Activated CD4-positive, alpha-beta T cell treated with anti-CD3 and anti-CD28 coated beads for 1 hour (primary cell): ENCODE measurements around the gene GATA5.
"Not testable (repeated sequence)": the region's sequence is repeated elsewhere in the genome, so short reads cannot be mapped to it uniquely, and the experiment has no call there.

Experiments
- DNase-seq: peaks from one replicate; pipeline ENCODE4 v3.0.0-alpha.2; 2020

Gene GATA5

GRCh38 chr20:62427172-62428001 lies 48.4 kb downstream of the GATA5 start, which contains the start of gene RBBP8NL:
Gene RBBP8NL (minus strand): TSS chr20:62427539. CDS start chr20:62419647, 7,892 bp downstream.
- no peak for DNase-seq

GRCh38 chr20:62426699-62427131 lies 49.1 kb downstream of the GATA5 start:
- DNase-seq: no peak

DNA sequence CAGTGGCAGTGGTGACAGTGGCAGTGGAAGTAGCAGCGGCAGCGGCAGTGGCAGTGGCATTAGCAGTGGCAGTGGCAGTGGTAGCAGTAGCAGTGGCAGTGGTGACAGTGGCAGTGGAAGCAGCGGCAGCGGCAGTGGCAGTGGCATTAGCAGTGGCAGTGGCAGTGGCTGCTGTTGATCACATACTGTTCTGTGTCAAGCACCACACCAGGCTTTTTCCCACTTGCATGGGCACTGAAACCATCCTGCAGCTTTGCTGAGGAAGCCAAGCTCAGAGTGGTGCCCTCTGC lies 49.8 kb downstream of the GATA5 start:
- DNase-seq: not testable (repeated sequence)

DNA sequence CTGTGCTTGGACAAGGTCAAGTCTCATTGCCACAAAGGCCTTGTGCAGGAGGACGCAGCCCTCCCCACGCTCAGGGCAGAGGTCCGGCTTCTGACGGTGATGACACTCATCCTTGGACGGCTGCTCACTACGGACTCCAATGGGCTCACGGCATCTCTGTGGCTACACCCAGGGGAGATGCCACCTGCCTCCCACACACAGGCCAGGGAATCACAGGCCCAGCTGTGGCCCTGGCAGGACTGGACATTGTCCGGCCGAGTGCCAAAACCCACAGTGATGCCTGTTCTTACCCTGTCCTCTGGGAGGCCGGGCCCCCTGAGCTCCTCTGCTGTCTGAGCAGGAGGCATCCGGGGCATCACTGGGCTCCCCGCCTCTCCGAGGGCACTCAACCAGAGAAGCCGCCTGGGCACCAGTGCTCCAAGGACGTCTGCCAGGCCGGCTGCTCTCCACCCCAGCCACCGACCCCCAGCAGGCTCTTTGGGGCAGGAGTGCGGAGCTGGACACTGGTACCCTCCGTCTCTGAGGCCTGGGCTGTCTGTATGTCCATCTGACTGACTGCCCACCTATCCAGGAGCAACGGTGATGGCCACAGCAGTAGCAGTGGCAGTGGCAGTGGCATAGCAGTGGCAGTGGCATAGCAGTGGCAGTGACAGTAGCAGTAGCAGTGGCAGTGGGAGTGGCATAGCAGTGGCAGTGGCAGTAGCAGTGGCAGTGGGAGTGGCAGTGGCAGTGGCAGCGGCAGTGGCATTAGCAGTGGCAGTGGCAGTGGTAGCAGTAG lies 50.3 kb downstream of the GATA5 start:
- no peak for DNase-seq

- DNase-seq: no peak
Observed at GRCh38 chr20:62424249-62425107, 51.3 kb downstream of the GATA5 start.

DNA sequence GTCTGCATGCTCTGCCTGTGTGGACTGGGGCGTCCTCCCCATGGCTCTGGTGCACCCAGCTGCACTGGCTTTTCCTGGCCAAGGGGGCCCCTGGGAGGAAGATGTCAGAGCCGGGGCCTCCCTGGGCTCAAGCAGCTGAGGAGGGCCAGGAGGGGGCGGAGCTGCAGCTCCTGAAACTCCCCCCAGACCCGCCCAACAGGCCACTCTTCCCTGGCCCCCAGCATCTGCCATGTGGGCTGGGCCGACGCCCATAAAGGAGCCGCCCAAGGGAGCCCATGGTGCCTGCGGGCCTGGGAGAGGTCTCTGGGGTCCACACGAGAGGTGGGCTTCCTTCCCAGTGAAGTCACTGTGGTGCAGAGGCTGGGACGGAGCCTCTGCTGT lies 52.5 kb downstream of the GATA5 start:
- no peak for DNase-seq

DNA sequence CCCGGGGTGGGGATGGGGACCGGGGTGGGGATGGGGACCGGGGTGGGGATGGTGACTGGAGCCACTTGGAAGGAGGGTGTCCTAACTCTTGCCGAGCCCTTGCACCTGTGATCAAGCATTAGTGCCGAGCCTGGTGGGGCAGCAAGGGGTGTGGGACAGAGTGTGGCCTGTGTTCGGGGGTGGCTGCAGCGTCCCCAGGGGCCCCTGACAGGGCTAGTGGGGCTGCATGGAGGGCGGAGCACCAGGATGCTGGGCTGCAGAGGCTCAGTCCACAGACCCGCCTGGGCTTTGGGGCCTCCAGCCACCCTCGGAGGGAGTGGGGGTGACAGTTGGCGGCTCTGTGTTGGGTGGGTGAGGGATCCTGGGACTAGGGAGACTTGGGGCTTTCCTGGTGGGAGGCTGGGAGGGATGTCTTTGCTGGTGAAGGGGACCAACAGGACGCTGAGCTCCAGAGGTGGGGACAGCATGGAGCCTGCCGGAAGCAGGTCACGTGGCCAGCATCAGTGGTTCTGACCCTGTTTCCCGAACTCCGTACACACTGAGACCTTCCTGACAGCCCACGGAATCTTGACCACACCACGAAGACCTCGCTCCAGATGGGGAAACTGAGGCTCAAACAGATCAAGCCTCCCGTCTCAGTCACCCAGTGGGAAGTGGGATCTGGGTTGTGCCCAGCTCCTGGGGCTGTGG lies 53.0 kb downstream of the GATA5 start:
- DNase-seq: no peak

- no peak for DNase-seq
Observed at GRCh38 chr20:62421716-62421990, 54.1 kb downstream of the GATA5 start.

DNA sequence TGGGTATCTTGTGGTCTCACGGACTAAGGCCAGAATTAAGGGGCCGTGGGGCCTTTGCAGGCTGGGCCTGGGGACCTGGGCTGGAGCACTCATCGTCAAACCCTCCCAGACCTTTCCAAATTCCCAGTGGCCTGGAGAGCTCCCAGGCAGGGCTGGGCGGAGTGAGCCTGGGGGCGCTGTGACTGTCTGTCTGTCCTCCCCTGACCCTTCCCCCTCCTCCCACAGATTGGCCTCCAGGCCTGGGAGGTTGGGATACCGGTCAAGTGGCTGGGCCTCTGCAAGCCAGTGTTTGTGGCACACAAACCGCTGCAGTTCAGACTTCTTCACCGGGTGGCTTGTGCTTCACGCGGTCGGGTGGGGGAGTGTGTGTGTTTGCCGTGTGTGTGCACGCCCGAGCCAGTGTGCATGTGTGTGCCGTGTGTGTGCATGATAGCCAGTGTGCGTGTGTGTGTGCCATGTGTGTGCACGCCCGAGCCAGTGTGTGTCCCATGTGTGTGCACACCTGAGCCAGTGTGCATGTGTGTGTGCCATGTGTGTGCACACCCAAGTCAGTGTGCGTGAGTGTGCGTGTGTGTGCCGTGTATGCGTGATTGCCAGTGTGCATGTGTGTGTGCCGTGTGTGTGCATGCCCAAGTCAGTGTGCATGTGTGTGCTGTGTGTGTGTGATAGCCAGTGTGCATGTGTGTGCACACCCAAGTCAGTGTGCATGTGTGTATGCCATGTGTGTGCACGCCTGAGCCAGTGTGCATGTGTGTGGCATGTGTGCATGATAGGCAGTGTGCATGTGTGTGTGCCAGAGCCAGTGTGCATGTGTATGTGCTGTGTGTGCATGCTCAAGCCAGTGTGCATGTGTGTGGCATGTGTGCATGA lies 54.7 kb downstream of the GATA5 start:
- DNase-seq: no peak

- no peak for DNase-seq
Observed at GRCh38 chr20:62419759-62420158, 56.0 kb downstream of the GATA5 start.

DNA sequence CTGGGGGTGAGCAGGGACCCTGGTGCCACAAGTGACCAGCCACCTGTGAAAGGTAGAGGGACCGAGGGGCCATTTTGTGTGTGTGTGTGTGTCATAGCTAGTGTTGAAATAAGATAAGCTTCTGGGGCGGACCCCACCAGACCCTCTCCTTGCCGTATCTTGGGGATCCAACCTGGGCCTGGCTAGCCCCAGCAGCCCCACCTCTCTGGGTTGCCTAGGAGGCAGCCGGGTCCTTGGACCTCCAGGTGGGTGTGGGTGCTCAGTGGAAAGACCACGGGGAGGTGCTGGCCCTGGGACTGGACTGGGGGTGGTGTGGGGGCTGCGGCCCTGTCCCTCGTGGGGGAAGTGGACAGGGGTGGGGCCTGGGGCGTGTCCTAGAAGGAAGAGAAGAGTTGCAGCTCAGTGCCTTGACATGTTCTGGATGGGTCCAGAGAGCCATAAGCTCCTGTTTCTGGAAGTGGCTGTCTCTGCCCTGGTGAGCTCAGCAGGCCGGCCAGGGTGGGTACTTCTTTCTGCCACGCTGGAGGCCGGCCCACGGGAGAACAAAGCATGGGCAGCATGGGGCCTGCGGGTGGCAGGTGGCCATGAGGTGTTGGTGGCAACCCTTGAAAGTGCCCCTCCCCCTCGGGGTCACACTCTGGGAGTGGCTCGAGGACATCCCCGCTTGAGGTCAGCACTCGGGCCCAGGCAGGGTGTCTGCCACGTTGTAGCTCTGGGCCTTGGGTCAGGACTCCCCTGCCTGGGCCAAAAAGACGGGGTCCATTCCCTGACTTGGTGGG lies 56.9 kb downstream of the GATA5 start:
- DNase-seq: no peak

DNA sequence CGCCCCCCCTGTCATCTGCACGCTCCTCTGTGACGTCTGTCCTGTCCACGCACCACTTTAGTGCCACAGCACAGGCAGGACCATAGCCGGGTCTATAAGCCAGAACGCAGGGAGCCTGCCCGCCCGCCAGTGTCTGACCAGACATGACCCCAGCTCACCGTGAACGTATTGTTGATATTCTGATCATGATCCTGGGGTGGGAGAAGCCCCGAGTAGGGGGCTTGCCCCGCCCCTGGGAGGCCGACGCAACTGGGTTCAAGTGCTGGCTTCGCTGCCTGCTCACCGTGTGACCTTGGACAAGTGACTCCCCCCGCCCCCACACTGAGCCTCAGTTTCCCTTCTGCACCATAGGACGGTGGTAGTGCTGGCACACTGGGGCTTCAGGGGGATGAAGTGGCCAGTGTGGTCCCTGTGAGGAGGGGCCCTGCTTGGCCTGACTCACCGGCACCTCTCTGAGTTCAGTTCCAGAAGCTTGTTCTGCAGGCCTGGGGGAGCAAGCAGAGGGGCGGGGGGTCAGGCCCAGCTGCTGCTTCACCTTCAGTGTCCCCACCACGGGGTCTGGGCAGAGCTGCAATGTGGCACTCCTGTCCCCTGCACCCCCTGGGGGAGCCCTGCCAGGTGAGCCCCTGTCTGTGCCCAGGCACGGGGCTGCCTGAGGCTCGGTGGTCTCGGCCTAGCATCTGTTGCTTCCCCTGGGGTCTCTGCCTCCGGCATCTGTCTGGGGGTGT lies 57.6 kb downstream of the GATA5 start:
- no peak for DNase-seq

- no peak for DNase-seq
Observed at GRCh38 chr20:62416651-62417637, 58.9 kb downstream of the GATA5 start.

DNA sequence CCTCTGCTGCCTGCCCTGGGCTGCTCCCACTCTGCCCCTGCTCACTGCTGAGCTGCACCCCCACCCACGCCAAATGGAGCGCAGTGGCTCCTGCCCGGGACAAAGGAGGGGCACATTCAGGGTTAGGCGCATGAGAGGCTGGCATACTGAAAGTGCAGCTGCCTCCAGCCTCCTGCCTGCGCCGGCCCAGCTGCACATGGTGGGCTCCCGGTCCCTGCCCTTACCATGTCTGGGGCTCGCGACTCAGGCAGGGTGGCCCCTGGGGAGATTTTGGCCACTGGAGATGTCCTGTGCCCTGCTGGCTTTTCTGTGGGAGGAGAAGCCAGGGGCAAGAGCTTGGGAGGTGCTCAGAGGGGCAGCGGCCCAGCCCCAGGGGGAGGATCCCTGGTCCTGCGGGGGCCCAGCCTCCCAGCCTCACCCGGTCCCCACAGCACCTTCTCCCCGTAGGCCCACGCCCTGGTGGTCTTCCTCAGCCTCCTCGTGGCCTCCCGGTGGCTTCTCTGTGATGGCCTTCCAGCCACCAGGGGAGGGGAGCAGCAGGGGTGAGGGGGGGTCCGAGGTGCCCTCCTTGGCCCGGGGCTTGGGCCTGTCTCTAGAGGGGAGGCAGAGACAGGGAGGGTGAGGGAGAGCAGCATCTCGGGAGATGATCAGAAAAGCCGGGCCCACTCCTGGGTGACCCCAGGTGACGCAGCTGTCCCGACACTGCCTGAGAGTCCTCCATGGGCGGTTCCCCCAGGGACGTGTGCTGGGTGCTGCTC lies 60.3 kb downstream of the GATA5 start:
- no peak for DNase-seq

DNA sequence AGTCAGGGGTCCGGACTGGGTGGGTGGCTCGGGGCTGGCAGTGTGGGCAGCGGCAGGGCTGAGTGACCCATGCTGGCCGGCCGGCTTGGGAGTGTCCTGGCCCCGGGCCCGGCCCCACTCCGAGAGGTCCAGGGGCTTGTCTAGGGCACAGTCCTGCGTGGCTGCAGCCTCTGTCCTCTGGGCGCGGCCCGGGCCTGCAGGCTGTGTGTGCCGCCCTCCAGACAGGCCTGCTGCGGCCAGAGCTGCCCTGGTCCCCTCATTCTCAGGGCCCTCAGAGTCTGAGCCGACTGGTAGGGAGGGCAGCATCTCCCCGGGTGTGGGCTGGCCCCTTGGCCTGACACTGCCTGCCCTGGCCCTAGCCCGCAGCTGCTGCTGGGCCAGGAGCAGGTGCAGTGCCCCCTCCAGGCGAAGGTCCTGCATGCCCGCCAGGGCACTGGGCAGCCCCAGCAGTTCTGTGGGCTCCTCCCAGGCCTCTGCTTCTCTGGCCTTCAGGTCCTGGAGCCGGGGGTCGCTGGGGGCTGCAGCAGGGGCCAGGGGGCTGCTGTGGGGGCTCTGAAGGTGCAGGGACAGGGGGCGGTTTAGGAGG lies 61.8 kb downstream of the GATA5 start:
- DNase-seq: no peak
